ENCODE data around the gene FATE1.

FATE1 gene

GRCh38 chrX:151745651-151746050, 29.8 kb downstream of the FATE1 start:
- DNase-seq = no peak

- DNase-seq = no peak
Measured at GRCh38 chrX:151746502-151746901, 30.7 kb downstream of the FATE1 start.

- no peak for DNase-seq
Measured at GRCh38 chrX:151750511-151750910, 34.7 kb downstream of the FATE1 start.

- no peak for DNase-seq
Measured at GRCh38 chrX:151752847-151753246, 37.0 kb downstream of the FATE1 start.

GRCh38 chrX:151753313-151754046, 37.6 kb downstream of the FATE1 start:
- DNase-seq = no peak

GRCh38 chrX:151754047-151754429, 38.2 kb downstream of the FATE1 start:
- DNase-seq = no peak

- no peak for DNase-seq
Measured at GRCh38 chrX:151754641-151755215, 38.9 kb downstream of the FATE1 start.

GRCh38 chrX:151759041-151759708, 43.3 kb downstream of the FATE1 start:
- no peak for DNase-seq

GRCh38 chrX:151762802-151763201, 47.0 kb downstream of the FATE1 start:
- DNase-seq = no peak

- no peak for DNase-seq
Measured at GRCh38 chrX:151763711-151764110, 47.9 kb downstream of the FATE1 start.

- no peak for DNase-seq
Measured at GRCh38 chrX:151765026-151765425, 49.2 kb downstream of the FATE1 start.

- DNase-seq = no peak
Measured at GRCh38 chrX:151771726-151772125, 55.9 kb downstream of the FATE1 start.

All from stimulated activated CD4-positive, alpha-beta T cell treated with anti-CD3 and anti-CD28 coated beads, Interleukin-4, amount 100 ng/mL, for 4 hours (primary cell).